Memory B cell (primary cell): ENCODE results near the gene CCDC78.

Experiments
- ATAC-seq: fragments of 150-1000 bp; cut with Tn5 transposase; 2 replicates; pipeline ENCODE4 v1.10.0; 2021; ENCODE audit warnings: low read depth, mild to moderate bottlenecking, moderate library complexity
- DNase-seq, 2 donors: peaks; one replicate each; pipeline ENCODE4 v3.0.0; 2022; ENCODE audit warnings: low spot score in 2 of 2
- H3K27ac Mint-ChIP-seq: one replicate; pipeline ENCODE4 v1.8.0; 2022; ENCODE audit warnings: mild to moderate bottlenecking, moderate library complexity, mixed read lengths
- H3K27me3 Mint-ChIP-seq: one replicate; pipeline ENCODE4 v1.8.0; 2022; ENCODE audit warnings: mixed read lengths
- H3K36me3 Mint-ChIP-seq: one replicate; pipeline ENCODE4 v1.8.0; 2022; ENCODE audit warnings: mild to moderate bottlenecking, mixed read lengths
- H3K4me1 Mint-ChIP-seq: one replicate; pipeline ENCODE4 v1.8.0; 2022; ENCODE audit warnings: mixed read lengths
- H3K4me3 Mint-ChIP-seq: one replicate; pipeline ENCODE4 v1.8.0; 2022; ENCODE audit warnings: mild to moderate bottlenecking, moderate library complexity, mixed read lengths
- H3K9me3 Mint-ChIP-seq: one replicate; pipeline ENCODE4 v1.8.0; 2022; ENCODE audit warnings: mixed read lengths

CCDC78 gene

DNA sequence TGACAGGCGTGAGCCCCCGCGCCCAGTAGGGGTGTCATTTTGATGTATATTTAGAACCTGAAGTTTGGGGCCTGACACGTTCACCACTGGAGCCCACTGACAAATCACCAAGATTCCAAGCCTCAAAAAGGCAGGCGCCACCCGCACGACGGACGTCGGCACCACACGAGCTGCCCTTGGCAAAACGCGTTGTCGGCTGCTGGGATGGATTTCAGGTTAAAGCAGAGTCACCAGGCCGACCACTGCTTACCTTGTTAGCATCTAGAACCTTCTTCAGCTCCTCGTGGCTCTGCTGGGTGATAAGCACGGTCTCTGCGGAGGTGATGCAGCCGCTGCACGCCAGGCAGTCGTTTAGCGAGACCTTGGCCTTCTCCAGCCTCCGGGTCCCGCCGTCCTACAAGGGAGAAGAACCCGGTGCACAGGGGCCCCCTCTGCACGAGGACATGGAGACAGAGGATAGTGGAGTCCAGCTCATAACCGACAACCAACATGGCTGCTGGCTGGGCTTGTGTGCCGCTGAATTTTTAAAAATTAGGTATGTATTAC lies 10.8 kb upstream of the CCDC78 start:
- Mint-ChIP-seq H3K4me1 (peaks cover 16% of the 10 kb centered on the region), H3K27me3 (no peaks in the 10 kb centered on the region), H3K9me3 (no peaks in the 10 kb centered on the region), H3K4me3 (no peak overlapping the region), H3K36me3 (peaks cover 8% of the 10 kb centered on the region), H3K27ac (peak overlapping the region; percentile 86)
- ATAC-seq, result no peak
- DNase-seq, result no peak

DNA sequence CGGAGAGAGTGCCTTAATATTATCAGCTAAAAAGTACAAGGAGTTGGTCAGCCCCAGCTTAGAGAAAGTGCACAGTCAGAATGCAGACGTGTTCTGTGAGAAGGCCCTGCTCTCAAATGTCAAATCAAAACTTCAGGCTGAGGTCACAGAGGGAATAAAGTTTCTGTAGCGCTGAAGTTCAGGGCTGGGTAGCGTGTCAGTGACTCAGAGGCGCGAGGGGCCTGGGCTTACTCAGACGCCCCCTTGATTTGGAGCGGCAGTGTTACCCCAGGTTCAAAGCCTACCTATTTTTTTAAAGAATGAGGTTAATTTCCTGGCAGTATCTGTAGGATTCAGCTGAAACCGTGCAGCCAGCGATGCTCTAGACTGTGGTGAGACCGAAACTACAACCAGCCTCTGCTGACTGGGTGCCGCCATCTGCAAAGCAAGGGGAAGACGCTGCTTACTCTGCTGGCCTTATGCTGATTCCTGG lies 9.8 kb upstream of the CCDC78 start:
- Mint-ChIP-seq H3K27me3 (no peaks in the 10 kb centered on the region), H3K27ac (peak overlapping the region; percentile 31), H3K4me1 (peaks cover 16% of the 10 kb centered on the region), H3K36me3 (peaks cover 8% of the 10 kb centered on the region), H3K4me3 (peak overlapping the region; percentile 54), H3K9me3 (no peaks in the 10 kb centered on the region)
- no peak for ATAC-seq
- DNase-seq, result no peak

DNA sequence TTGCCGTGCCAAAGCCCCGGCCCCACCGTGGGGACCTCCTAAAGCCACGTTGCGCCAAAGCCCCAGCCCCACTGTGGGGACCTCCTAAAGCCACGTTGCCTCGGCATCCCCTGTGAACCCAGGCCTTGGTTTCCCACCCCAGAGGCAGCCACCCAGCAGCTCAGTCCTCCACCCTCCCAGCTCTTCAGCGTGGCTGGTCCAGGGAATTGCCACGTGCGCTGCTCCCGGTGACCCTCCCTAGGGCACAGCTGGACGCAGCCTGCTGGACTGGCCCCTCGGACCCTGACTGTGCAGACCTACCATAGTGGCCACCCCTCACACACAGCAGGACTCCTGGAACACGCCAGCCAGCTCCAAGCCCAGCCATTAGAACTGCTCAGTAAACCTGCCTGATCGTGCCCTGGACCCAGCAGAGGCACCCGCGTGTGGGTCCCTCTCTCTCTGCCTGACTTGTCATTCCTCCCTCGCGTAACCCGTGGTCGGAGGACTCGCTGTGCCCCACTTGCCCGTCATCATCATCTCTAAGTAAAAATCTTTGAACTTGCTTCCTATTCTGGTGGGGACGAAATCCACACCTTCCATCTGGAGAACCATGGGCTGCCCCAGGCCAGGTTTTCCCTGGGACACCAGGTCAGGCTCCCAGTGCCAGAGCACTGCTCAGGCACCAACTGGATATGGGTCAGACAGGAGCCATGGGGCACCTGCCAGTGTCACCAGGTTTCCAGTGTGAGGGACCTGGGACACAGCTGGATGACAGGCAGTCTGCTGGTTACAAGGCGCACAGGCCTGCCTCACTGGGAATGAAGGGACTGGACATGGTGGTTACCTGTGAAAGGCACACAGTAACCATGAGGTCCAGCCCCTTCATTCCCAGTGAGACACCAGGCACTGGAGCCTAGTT lies 9.0 kb upstream of the CCDC78 start:
- no peaks in the 10 kb centered on the region for H3K9me3 Mint-ChIP-seq
- peaks cover 8% of the 10 kb centered on the region for H3K36me3 Mint-ChIP-seq
- DNase-seq (no peak), ATAC-seq (no peak)
- no peak overlapping the region for H3K4me3 Mint-ChIP-seq
- peak overlapping the region; percentile 31 for H3K27ac Mint-ChIP-seq
- no peaks in the 10 kb centered on the region for H3K27me3 Mint-ChIP-seq
- H3K4me1 Mint-ChIP-seq, result peaks cover 16% of the 10 kb centered on the region

DNA sequence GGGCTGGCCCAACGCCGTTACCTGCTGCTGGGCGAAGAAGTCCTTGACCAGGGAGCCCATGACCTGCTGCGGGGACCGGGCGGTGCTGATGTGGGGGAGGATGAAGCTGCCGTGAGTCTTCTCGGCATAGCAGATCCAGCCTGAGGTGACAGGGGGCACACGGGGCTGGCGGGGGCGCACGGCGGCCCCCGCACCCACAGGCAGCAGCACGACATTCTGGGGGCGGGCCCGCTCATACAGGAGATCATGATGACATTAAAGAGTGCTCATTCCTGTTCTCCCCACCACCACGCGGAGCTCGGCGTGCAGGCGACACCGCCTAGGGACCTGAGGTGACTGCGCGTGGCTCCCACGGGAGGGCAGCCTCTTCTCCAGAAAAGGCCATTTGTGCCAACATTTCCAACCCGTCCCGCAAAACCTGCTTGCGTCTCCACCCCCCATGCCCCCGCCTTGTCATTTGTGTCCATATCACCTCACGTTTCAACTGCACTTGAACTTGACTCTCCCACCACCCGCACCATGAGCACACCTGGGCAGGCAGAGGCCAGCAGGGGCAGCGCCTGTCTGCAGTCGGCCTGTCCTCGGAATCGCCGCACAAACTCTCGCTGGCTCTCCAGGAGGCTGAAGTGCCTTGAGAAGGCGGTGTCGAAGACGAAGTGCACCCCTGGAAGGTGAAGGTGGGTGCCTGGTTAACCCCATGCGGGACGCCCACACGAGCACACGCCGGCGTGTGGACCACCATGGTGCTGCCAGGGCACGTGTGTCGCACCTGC lies 8.2 kb upstream of the CCDC78 start:
- H3K9me3 Mint-ChIP-seq, result no peaks in the 10 kb centered on the region
- no peak overlapping the region for H3K4me3 Mint-ChIP-seq

DNA sequence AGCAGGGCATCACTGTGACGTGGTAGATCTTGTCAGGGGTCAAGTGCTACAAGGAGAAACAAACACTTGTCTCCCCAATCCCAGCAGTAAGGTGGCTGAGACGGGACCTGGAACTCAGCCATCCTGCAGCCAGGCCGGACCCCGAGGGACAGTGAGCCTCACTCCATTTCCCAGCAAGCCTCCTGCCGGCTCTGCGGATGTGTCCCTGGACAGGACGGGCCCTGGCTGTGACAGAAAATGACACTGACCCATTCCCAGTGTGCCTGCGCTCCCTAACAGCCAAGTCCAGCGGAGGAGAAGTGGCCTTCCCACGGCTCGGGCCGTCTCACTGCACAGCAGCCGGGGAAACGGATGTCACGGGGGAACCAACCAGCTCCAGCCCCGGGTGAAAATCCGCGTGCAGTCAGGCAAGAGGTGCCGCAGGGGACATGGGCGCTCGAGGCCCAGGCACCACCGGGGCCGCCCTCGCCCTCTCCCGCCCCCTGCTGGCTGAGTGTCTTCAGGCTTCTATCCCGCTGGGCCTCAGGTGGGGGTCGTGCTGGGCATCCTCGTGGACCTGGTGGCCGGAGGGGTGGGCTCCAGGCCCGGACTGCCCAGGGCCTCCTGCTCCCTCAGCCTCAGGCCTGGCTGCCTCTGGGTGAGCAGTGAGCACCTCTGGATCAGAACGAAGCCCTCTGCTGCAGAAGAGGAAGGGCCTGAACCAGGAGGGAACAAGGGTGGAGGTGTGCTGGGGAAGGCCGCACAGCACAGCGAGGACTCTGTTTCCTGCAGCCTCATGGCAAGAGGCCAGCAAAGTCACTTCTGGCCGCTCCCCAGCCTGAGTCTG lies 7.4 kb upstream of the CCDC78 start:
- ATAC-seq, result no peak
- peaks cover 11% of the 10 kb centered on the region for H3K4me1 Mint-ChIP-seq
- no peak for DNase-seq

More for the DNA sequence above, 8.2 kb upstream of the CCDC78 start:
- H3K27me3 Mint-ChIP-seq, result no peaks in the 10 kb centered on the region
- H3K27ac Mint-ChIP-seq, result no peak overlapping the region
- peaks cover 8% of the 10 kb centered on the region for H3K36me3 Mint-ChIP-seq
- H3K4me1 Mint-ChIP-seq, result peaks cover 13% of the 10 kb centered on the region
- DNase-seq (no peak), ATAC-seq (no peak)

DNA sequence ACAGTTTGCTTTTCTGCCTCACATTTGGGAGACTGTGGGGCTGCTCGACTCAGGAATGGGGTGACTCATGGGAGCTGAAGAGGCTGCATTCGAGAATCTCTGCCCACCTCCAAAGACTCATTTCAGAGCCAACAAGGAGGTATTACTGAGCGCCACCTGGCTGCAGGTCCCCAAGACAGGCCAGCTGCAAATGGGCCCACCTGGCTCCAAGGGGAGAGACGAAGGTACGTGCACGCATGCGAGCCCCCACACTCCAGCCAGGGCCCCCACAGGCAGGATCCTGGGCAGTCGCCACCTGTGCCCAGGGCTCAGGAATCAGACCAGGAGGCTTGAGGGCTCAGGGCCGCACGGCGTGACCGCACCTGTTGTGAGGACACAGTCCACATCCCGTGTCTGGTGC lies 6.7 kb upstream of the CCDC78 start:
- ATAC-seq (no peak), DNase-seq (no peak)
- Mint-ChIP-seq H3K4me1 (peaks cover 9% of the 10 kb centered on the region), H3K4me3 (no peak overlapping the region), H3K27me3 (no peaks in the 10 kb centered on the region), H3K27ac (no peak overlapping the region), H3K36me3 (peaks cover 8% of the 10 kb centered on the region), H3K9me3 (no peaks in the 10 kb centered on the region)

More for the DNA sequence above, 7.4 kb upstream of the CCDC78 start:
- H3K4me3 Mint-ChIP-seq, result no peak overlapping the region
- no peaks in the 10 kb centered on the region for H3K9me3 Mint-ChIP-seq
- no peak overlapping the region for H3K27ac Mint-ChIP-seq
- H3K27me3 Mint-ChIP-seq, result no peaks in the 10 kb centered on the region
- H3K36me3 Mint-ChIP-seq, result peaks cover 8% of the 10 kb centered on the region

DNA sequence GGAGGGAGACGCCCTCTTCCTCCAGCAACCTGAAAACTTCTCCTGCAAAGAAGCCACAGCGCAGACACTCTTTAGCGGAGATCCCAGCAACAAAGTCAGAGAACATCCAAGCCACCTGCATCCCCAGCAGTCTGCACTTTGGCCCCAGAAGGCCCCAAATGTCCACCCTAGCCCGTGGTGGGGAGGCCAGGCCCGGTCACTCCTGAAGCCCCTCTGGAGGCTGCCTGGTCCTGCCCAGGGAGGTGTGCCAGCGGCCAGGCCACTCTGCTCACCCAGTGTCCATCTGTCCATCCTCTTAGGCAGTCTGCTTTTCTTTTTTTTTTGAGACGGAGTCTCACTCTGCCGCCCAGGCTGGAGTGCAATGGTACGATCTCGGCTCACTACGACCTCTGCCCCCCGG lies 6.1 kb upstream of the CCDC78 start:
- H3K4me3 Mint-ChIP-seq, result no peak overlapping the region
- peaks cover 5% of the 10 kb centered on the region for H3K36me3 Mint-ChIP-seq
- no peaks in the 10 kb centered on the region for H3K9me3 Mint-ChIP-seq
- H3K27me3 Mint-ChIP-seq, result no peaks in the 10 kb centered on the region
- peaks cover 4% of the 10 kb centered on the region for H3K4me1 Mint-ChIP-seq
- ATAC-seq (no peak), DNase-seq (no peak)
- H3K27ac Mint-ChIP-seq, result no peak overlapping the region

DNA sequence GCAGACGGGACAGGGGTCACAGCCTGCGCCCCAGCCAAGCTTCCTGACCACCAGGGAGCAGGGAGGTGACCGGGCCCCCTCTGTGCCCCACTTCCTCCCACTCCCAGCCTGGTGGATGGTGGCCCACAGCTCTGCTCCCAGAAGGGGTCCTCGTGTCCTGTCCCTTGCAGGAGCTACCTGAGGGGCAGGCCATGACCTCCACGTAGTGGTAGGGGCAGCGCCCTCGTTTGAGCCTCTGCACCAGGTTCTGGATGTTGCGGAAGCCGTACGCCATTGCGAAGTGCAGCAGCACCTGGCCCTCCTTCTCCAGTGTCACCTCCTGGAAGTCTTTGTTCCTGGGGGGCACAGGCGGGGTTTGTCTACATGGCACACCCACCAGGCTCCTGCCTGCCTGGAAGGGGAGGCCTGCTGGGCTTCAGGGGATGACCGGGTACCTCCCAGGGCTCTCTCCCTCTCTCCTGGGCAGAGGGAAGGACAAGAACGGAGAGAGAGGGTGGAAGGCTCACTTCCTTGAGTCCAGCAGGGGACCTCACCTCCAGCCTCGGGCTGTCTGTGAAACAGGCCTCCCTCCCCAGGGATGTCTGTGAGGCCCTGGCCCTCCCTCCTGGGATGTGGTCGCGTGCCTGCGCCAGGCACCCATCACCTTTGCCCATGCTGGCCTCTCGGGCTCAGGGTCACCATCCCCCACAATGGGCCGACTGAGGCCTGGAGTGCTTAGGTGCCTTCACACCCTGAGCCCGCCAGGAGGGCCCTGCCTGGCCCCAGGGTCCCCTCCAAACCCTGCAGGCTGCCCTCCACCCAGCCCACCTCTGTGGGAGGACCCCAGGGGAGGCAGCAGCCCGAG lies 4.6 kb upstream of the CCDC78 start:
- no peak overlapping the region for H3K27ac Mint-ChIP-seq

DNA sequence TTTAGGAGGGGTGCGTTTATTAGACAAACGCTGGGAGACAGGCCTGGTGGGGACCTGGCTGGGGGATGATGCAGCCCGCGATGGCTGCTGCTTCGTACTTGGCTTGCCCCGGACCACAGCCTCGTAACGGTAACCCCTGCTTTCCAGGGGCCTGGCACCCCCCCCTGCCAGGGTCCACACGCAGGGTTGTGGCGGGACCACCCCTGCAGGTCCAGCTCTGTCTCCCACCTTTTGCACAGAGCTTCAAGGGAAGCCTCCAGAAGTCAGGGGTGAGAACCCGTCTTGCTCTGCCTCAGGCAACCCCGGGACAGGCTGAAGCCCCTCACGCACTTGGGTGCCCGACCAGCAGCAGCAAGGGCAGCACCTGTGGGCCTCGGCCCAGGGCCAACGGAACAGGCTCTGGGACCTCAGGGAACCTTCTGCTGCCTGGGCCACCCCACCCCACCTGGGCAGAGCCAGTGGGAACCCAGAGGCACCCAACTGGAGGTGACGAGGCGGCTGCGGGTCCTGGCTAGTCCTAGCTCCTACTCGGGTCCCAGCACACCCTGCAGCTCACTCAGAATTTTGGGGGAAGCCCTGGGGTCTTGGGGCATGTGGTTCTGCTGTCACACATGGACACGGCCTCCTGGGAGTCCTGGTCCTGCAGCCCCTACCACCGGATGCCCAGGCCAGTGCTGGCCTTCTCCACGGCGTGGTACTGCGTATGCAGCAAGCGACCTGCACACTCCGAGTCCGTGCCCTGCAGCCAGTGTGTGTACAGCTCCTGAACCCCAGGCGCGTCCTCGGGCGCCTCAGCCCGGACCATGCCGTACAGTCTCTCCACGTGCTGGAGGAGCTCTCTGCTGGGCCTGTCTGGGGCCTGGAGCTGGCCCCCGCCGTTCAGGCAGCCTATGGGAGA lies 3.8 kb upstream of the CCDC78 start:
- Mint-ChIP-seq H3K36me3 (no peaks in the 10 kb centered on the region), H3K4me1 (no peaks in the 10 kb centered on the region), H3K27me3 (no peaks in the 10 kb centered on the region), H3K9me3 (no peaks in the 10 kb centered on the region), H3K27ac (no peak overlapping the region), H3K4me3 (no peak overlapping the region)
- DNase-seq (no peak), ATAC-seq (no peak)

More for the DNA sequence above, 4.6 kb upstream of the CCDC78 start:
- no peaks in the 10 kb centered on the region for H3K27me3 Mint-ChIP-seq
- ATAC-seq, result no peak
- H3K36me3 Mint-ChIP-seq, result peaks cover 5% of the 10 kb centered on the region
- H3K9me3 Mint-ChIP-seq, result no peaks in the 10 kb centered on the region
- peaks cover 4% of the 10 kb centered on the region for H3K4me1 Mint-ChIP-seq
- DNase-seq, result no peak
- no peak overlapping the region for H3K4me3 Mint-ChIP-seq

DNA sequence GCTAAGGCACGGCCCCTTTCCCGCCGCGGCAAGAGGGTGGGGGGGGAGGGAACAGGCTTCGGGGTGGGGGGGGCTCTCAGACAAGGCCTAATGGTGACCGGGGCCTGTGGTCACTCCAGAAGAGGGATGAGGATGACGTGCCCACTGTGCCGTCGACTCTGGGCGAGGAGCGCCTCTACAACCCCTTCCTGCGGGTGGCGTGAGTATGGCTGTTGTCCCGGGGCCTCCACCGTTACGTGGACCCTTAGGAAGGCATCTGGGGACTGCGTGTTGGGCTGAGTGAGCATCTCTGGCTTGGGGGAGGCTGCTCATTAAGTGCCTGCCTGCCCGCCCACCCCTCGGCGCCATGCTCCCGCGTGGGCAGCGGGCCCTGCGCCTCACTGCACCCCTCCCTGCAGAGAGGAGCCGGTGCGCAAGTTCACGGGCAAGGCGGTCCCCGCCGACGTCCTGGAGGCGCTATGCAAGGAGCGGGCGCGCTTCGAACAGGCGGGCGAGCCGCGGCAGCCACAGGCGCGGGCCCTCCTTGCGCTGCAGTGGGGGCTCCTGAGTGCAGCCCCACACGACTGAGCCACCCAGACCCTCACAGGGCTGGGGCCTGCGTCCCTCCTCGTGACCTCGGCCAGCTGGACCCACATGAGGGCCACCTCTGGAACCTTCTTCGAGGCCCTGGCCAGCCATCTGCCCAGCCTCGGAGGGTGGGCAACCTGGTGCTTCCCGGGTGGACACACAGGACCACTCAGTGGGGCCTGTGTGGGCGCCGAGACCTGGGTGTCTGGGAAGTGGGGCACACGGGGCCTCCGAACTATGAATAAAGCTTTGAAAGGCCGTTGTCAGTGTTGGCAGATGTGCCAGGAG lies 2.9 kb upstream of the CCDC78 start:
- Mint-ChIP-seq H3K9me3 (no peaks in the 10 kb centered on the region), H3K4me1 (no peaks in the 10 kb centered on the region), H3K27me3 (no peaks in the 10 kb centered on the region), H3K36me3 (no peaks in the 10 kb centered on the region), H3K4me3 (peak overlapping the region; percentile 74), H3K27ac (no peak overlapping the region)
- ATAC-seq (no peak), DNase-seq (peak in 1 of 2 donors; percentile 16)

DNA sequence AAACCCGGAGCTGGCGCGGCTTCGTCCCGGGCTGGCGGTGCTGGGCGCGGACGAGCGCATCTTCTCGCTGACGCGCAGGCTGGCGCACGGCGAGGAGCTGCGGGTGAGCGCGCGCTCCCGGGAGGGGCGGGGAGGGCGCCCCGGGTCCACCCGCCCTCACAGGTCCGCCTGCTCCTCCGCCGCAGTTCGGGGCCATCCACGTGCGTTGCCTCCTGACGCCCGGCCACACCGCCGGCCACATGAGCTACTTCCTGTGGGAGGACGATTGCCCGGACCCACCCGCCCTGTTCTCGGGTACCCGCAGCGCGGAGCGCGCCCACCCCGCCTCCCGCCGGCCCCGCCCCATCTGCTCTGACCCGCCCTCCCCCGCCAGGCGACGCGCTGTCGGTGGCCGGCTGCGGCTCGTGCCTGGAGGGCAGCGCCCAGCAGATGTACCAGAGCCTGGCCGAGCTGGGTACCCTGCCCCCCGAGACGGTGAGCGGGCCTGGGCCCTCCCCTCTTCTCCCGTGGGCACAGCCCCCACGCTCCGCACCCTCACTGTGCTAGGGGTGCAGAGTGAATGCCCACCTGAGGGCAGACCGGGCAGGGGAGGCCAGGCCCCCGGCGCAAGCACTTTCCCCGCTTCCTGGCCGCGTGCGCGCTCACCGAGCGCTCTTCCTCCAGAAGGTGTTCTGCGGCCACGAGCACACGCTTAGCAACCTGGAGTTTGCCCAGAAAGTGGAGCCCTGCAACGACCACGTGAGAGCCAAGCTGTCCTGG lies 2.1 kb upstream of the CCDC78 start:
- H3K36me3 Mint-ChIP-seq, result no peaks in the 10 kb centered on the region
- no peaks in the 10 kb centered on the region for H3K27me3 Mint-ChIP-seq
- ATAC-seq, result peak; percentile 74

More for the DNA sequence above, 2.1 kb upstream of the CCDC78 start:
- H3K4me1 Mint-ChIP-seq, result no peaks in the 10 kb centered on the region
- DNase-seq, result peak; percentile 75 to 81
- H3K27ac Mint-ChIP-seq, result no peak overlapping the region
- H3K9me3 Mint-ChIP-seq, result no peaks in the 10 kb centered on the region
- peak overlapping the region; percentile 74 for H3K4me3 Mint-ChIP-seq
